Neuron (in vitro differentiated cells): ENCODE measurements around the gene CHTF8.

Experiments used
- H2AFZ ChIP-seq: one replicate; pipeline ENCODE4 v1.6.1; 2013; ENCODE audit warnings: low read depth, mild to moderate bottlenecking, inconsistent platforms, low read length, moderate library complexity
- H3K27me3 ChIP-seq: one replicate; pipeline ENCODE4 v1.6.1; 2013; ENCODE audit warnings: low read length; ENCODE audit not compliant: insufficient read depth
- H3K36me3 ChIP-seq: one replicate; pipeline ENCODE4 v1.6.1; 2013; ENCODE audit warnings: low read length; ENCODE audit not compliant: insufficient read depth
- H3K4me1 ChIP-seq: one replicate; pipeline ENCODE4 v1.6.1; 2013; ENCODE audit warnings: low read length; ENCODE audit not compliant: insufficient read depth
- H3K4me3 ChIP-seq: 2 replicates; pipeline ENCODE4 v1.5.1; 2013; ENCODE audit warnings: mild to moderate bottlenecking, low read length, moderate library complexity
- H3K9me3 ChIP-seq: one replicate; pipeline ENCODE4 v1.6.1; 2013; ENCODE audit warnings: low read length

The CHTF8 gene

DNA sequence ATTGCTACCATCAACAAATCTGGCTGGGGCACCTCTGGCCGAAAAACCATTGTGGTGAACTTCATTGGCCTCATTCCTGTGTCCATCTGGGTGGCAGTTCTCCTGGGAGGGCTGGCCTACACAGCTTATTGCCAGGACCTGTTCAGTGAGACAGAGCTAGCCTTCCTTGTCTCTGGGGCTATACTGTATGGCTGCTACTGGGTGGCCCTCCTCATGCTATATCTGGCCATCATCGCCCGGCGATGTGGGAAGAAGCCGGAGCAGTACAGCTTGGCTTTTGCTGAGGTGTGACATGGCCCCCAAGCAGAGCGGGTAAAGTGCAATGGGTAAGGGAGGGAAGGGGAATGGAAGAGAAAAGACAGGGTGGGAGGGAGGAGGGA is 17.4 kb downstream of the CHTF8 start:
- Histone ChIP-seq H3K9me3 (peaks cover 9% of the 10 kb centered on the region), H3K4me1 (no peaks in the 10 kb centered on the region), H3K36me3 (peaks cover 77% of the 10 kb centered on the region), H3K4me3 (no peak overlapping the region), H2AFZ (no peak overlapping the region), H3K27me3 (no peaks in the 10 kb centered on the region)

DNA sequence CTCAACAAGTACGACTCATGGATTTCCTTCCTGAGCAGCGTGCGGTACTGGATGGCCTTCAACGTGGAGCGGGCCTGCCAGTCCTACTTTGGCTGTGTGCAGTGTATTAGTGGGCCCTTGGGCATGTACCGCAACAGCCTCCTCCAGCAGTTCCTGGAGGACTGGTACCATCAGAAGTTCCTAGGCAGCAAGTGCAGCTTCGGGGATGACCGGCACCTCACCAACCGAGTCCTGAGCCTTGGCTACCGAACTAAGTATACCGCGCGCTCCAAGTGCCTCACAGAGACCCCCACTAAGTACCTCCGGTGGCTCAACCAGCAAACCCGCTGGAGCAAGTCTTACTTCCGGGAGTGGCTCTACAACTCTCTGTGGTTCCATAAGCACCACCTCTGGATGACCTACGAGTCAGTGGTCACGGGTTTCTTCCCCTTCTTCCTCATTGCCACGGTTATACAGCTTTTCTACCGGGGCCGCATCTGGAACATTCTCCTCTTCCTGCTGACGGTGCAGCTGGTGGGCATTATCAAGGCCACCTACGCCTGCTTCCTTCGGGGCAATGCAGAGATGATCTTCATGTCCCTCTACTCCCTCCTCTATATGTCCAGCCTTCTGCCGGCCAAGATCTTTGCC is 17.9 kb downstream of the CHTF8 start:
- Histone ChIP-seq H3K36me3 (peaks cover 77% of the 10 kb centered on the region), H3K9me3 (peaks cover 9% of the 10 kb centered on the region), H2AFZ (no peak overlapping the region), H3K4me1 (no peaks in the 10 kb centered on the region), H3K27me3 (no peaks in the 10 kb centered on the region), H3K4me3 (no peak overlapping the region)

DNA sequence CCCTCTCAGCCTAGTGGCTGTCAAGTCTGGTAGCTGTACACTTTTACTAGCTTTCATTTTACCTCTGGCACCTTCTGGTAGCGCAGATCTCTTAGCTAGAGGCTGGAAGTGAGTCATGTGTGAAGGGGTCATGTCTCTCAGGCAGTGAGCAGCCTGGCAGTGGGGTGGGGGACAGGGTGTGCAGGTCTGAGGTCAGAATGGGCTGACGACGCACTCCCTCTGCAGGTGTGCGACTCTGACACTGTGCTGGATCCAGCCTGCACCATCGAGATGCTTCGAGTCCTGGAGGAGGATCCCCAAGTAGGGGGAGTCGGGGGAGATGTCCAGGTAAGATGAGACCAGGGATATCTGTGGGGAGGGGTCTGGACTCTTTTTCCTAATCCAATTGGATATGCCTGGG is 19.2 kb downstream of the CHTF8 start:
- no peak overlapping the region for H2AFZ ChIP-seq
- H3K27me3 ChIP-seq, result no peaks in the 10 kb centered on the region
- peaks cover 6% of the 10 kb centered on the region for H3K4me1 ChIP-seq
- H3K9me3 ChIP-seq, result peaks cover 4% of the 10 kb centered on the region
- H3K36me3 ChIP-seq, result peaks cover 67% of the 10 kb centered on the region
- H3K4me3 ChIP-seq, result no peak overlapping the region

DNA sequence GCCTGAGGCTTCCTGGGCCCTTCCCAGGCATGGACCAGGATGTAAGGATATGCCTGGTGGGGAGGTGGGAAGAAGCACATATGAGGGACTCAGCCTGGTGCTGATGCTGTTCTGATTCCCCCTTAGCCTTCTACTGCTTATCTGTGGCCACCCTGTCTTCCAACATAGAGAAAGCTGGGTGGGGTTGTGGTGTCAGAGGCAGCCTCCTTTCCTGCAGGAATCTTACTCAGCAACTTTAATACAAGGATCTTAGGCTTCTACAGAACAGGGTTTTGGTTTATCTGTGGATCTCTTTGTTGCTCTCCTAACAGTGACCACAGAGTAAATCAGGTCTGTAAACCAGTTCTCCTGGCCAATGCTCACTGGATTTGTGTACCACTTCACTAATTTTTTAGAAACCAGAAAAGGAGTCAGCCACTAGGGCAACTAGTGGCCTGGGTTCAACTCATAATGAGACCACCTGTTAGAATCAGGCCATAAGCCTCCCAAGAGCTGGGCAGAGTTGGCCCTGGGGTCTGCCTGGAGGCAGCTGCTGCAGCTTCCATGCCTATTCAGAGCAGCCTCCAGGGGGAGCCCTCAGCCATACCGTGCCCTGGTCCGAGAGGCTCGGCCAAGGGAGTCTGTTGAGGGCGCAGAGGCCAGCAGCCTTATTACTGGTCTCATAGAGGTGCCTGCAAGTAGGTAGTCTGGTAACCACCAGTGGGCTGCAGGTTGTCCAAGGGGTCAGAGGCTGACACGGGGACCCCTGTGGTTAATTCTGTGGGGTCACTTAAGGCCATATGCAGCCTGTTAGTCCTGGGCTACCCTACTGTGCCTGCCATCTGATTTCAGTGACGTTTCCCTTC is 19.9 kb downstream of the CHTF8 start:
- Histone ChIP-seq H3K4me1 (peaks cover 6% of the 10 kb centered on the region), H3K36me3 (peaks cover 60% of the 10 kb centered on the region), H3K27me3 (no peaks in the 10 kb centered on the region), H3K9me3 (no peaks in the 10 kb centered on the region), H2AFZ (no peak overlapping the region), H3K4me3 (no peak overlapping the region)

DNA sequence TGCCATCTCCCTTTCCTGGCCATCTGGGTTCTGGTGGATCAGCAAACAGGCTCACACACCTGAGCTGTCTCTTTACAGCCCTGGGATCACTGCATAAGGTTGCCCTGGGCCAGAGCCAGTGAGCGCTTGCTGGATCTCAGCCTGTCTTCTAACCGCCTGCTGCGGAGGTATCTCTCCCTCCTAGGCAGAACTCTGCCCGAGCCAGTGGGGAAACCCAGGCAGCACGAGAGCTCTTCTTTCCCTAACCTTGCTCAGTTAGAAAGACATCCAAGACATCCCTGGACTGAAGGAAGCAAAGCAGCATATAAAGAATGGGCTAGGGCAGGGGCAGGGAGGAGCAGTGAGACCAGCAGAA is 20.5 kb downstream of the CHTF8 start:
- Histone ChIP-seq H2AFZ (no peak overlapping the region), H3K36me3 (peaks cover 56% of the 10 kb centered on the region), H3K27me3 (no peaks in the 10 kb centered on the region), H3K4me3 (no peak overlapping the region), H3K9me3 (no peaks in the 10 kb centered on the region), H3K4me1 (peaks cover 9% of the 10 kb centered on the region)

DNA sequence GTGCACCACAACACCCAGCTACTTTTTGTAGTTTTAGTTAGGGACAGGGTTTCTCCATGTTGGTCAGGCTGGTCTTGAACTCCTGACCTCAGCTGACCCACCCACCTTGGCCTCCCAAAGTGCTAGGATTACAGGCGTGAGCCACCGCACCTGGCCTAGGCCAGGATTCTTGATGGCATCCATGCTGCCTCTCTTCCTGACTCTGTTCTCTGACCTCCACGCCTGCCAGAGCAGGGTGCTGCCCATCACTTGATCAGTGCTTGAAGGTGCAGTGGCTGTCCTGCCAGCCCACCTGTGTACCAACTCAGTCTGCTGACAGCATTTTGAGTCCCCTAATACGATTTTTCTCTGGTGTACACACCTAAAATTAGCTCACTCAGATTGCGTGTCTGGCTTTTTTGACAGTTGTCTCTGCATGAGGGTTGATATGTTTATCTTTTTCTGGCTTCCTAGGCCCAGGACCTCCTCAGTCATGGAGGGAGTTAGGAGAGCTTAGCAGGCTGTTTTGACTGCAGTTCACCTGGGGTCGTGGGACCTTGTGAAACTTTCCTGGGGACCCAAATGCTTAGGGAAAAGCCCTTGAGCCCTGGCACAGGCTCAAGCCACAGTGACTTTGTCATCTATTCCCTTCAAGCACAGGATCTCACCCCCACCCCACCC is 21.0 kb downstream of the CHTF8 start:
- H3K36me3 ChIP-seq, result peaks cover 51% of the 10 kb centered on the region
- no peaks in the 10 kb centered on the region for H3K9me3 ChIP-seq
- no peak overlapping the region for H2AFZ ChIP-seq
- no peak overlapping the region for H3K4me3 ChIP-seq
- no peaks in the 10 kb centered on the region for H3K27me3 ChIP-seq
- H3K4me1 ChIP-seq, result peaks cover 14% of the 10 kb centered on the region

DNA sequence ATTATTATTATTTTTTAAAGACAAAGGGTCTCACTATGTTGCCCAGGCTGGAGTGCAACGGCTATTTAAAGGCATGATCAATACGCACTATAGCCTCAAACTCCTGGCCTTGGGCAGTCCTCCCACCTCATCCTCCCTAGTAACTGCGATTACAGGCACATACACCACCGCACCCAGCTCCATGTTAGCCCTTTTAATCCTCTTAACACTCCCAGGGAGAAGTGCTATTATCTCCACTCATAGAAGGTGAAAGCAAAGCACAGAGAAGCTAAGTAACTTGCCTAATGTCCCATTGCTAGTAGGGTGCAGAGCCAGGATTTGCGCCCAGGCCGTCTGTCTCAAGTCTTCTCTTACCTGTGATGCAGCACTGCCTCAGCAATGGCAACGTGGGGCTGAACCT is 22.0 kb downstream of the CHTF8 start:
- Histone ChIP-seq H3K36me3 (peaks cover 42% of the 10 kb centered on the region), H2AFZ (no peak overlapping the region)

DNA sequence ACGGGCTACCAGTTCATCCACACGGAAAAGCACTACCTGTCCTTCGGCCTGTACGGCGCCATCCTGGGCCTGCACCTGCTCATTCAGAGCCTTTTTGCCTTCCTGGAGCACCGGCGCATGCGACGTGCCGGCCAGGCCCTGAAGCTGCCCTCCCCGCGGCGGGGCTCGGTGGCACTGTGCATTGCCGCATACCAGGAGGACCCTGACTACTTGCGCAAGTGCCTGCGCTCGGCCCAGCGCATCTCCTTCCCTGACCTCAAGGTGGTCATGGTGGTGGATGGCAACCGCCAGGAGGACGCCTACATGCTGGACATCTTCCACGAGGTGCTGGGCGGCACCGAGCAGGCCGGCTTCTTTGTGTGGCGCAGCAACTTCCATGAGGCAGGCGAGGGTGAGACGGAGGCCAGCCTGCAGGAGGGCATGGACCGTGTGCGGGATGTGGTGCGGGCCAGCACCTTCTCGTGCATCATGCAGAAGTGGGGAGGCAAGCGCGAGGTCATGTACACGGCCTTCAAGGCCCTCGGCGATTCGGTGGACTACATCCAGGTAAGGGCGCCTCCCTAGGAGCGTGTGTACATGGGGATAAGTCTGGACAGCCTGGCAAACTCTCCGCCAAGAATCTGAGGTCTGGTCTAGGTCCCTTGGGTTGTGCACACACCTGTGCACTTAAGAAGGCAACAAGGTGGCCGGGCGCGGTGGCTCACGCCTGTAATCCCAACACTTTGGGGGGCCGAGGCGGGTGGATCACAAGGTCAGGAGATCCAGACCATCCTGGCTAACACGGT is 22.7 kb downstream of the CHTF8 start:
- Histone ChIP-seq H3K9me3 (no peaks in the 10 kb centered on the region), H3K27me3 (no peaks in the 10 kb centered on the region), H3K4me3 (no peak overlapping the region), H3K4me1 (peaks cover 22% of the 10 kb centered on the region), H2AFZ (no peak overlapping the region), H3K36me3 (peaks cover 34% of the 10 kb centered on the region)

More for the DNA sequence above, 22.0 kb downstream of the CHTF8 start:
- Histone ChIP-seq H3K4me3 (no peak overlapping the region), H3K4me1 (peaks cover 18% of the 10 kb centered on the region), H3K27me3 (no peaks in the 10 kb centered on the region), H3K9me3 (no peaks in the 10 kb centered on the region)

DNA sequence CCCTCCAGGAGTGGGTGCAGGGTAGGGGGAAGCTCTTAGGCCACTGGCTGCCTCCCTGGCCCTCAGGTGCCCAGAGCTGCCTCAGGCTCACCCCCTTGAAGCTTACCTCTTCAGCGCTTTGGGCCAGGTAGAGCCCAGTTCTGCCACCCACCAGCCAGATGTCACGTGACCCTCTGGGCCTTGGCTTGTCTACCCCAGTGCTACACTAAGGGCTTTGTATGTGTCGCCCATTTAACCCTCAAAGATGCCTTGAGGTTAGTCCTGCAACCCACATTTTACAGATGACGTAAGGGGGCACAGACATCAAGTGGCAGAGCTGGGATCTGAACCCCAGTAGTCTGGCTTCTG is 23.5 kb downstream of the CHTF8 start:
- Histone ChIP-seq H3K9me3 (no peaks in the 10 kb centered on the region), H3K36me3 (peaks cover 27% of the 10 kb centered on the region), H3K4me1 (peaks cover 22% of the 10 kb centered on the region), H2AFZ (no peak overlapping the region), H3K27me3 (no peaks in the 10 kb centered on the region), H3K4me3 (no peak overlapping the region)

DNA sequence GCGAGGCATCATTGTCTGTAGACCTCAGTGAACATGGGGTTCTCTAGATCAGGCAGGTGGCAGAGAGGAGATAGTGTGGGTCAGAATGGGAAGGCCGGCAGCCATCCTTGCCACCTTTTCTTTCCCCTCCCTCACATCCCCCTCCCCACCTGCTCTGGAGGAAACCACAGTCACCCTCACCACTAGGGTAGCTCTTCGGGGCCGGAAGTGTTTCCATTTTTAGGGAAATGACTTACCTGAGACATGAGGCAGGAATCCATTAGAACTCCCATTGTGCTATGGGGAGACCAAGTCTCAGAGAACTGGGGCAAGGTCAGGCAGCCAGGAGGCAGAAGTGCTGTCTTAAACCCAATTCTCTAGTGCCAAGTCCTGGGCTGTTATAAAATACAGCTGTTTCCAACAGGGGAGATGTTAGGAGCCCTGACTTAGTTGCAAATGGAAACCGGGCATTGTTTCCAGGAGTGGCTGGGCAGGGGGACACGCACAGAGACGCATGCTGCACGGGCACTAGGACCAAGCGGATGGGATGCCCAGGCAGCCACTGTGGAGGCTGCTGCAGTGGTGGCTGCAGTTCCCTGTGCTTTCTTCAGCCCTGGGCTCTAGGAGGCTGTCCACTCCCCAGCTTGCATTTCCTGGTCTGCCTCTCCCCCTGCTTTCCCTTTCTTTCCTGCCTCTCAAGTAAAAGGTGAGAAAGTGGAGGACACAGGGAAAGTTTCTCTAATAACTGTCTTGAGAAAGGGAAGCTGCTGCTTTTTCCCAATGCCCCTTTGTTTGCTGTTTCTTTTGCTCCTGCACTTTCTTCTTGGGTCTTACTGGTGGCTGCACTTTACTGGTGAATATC is 24.1 kb downstream of the CHTF8 start:
- peaks cover 22% of the 10 kb centered on the region for H3K4me1 ChIP-seq
- H2AFZ ChIP-seq, result no peak overlapping the region
- no peaks in the 10 kb centered on the region for H3K27me3 ChIP-seq
- H3K4me3 ChIP-seq, result no peak overlapping the region
- H3K9me3 ChIP-seq, result no peaks in the 10 kb centered on the region
- peaks cover 25% of the 10 kb centered on the region for H3K36me3 ChIP-seq

DNA sequence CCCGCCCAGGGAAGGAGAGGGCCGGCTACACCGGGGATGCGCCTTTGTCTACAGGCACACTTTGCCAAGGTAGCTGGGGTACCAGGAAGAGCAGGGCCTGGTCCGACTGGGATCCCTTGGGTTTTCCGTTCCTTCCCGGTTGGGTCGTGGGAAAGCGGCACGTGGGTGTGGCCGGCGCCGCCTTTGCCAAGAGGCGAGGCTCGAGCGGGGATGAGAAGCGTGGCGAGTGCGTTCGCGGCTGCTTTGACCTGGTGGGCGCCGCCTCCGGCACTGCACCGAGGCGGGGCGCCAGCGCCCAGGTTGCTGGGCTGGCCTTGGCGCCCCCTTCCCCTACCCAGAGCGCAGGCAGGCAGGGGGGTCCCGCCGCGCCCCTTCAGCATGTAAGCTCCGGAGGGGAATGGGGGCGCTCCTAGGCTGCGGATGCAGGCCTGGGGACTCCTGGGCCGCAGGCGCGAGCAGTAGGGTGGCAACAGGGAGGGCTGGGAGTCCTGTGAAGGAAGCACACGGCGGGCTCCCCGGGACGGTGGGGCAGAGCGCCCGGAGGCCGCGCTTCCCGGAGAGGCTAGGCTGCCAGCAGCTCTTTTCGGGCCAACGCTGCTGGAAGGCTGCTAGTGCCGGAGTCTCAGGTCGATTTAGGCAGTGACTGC is 24.9 kb downstream of the CHTF8 start:
- Histone ChIP-seq H2AFZ (no peak overlapping the region), H3K9me3 (no peaks in the 10 kb centered on the region), H3K4me3 (peak overlapping the region; percentile 71), H3K36me3 (peaks cover 23% of the 10 kb centered on the region), H3K27me3 (no peaks in the 10 kb centered on the region), H3K4me1 (peaks cover 22% of the 10 kb centered on the region)
